K562 treated with DMSO at 1 percent for 4 hours (cell line): ENCODE measurements around the gene PTX4. TPM values are rescaled to one million over a fixed set of nuclear protein-coding genes. Genes with fewer than 3 reads are reported as not detected.

Source experiments
- total RNA-seq: library from RNA; unstranded; fragments of 300-600 nt; gene quantifications from 2 replicates; pipeline ENCODE4 v1.2.3, GENCODE V29; 2022; ENCODE audit not compliant: insufficient read depth

Gene PTX4
- total RNA-seq = not detected in 2 replicates

GRCh38 chr16:1488619-1489018 is at the start of gene PTX4:
PTX4 (minus strand) TSS chr16:1488944; CDS start chr16:1488909, 35 bp downstream.

GRCh38 chr16:1533443-1533951 is 44.8 kb upstream of the PTX4 start, which contains the start of gene TMEM204:
TMEM204 (plus strand) TSS chr16:1533666; CDS start chr16:1534276, 610 bp downstream.

DNA sequence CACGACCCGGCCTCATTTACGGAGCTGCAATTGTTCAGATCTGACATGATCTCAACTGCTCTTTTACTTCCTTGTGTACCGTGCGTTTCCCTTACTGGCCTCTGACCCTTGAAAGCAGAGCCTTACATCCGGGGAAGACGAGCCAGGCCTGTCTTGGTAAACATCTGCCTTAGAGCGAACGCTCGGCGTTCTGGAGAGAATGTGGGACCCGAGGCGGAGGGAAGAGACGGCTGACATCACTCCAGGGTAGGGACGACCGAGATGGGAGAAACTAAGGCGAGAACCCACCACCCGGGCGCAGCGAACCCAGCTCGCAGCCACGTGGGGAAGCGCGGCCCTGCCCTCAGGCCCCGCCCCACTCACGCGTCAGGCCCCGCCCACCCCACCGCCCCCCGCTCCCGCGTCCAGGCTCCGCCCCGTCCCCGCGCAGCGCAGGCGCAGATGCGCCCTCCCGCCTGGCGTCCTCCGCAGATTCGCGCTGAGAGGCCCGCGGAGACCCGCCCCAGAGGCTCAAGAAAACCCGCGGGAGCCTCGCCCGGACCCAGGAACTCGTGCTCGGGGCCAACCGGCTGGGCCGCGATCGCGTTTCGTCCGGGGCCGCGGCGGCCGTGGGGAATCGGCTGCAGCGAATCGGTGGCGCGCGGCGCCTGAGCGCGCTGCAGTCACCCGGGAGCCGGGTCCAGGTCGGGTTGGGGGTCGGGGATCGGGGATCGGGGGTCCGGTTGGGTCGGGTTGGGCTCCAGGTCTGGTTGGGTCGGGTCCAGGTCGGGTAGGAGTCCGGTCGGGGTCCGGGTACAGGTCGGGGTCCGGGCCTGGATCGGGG is 4.4 kb upstream of the PTX4 start, which contains the start of gene TELO2:
Gene TELO2 (plus strand): TSS at position 438 of the 823 bp plus-strand sequence. CDS start 922 bp downstream, outside the sequence.

DNA sequence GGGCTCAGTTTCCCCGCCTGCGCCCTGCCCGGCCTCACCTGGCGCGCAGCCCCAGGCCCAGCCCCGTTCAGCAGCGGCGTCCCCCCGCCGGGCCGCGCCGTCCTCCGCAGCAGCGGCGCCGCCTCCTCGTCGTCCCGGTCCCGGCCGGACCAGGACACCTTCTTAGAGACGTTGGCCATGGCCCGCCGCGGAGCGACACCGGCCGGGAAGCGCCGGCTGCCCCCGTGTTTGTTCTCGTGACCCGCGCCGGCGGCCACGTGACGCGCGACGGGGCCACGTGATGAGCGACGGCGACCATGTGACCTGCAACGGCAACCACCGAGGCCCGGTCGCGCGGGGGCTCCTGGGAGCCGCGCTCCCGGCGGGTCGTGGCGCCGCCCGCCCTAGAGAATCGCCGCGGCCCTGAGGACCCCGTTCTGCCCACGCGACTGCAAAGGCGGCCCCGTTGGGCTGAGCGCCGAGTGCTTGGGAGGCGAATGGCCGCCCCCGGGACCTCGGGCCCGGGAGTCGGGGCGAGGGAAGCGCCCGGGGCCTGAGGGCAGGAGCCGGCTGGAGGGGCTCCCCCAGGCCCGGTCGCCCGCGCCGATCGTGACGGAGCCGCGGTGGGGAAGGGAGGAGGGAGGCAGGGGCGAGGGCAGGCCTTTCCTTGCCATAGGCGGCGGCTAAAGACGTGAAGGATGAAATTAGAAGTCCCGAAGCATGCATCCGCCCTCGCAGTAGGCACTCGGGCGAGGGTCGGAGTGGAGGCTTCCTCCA is 13.8 kb downstream of the PTX4 start, which contains the start of gene CLCN7:
Gene CLCN7 (minus strand): TSS at position 233 of the 756 bp plus-strand sequence. CDS start 54 bp downstream, at position 179.

GRCh38 chr16:1443980-1444729 is 44.6 kb downstream of the PTX4 start, which contains the start of gene CCDC154:
CCDC154 (minus strand) TSS chr16:1444556; CDS start chr16:1444322, 234 bp downstream.

Other genes with a start within 250 kb of the PTX4 start
- gene TPSAB1, start 248.2 kb downstream of the PTX4 start, total RNA-seq = not detected in 2 replicates
- not detected in 2 replicates for gene TPSD1, start 232.9 kb downstream of the PTX4 start, total RNA-seq
- 70.3 and 70.7 TPM in 2 replicates for gene UBE2I, start 179.3 kb downstream of the PTX4 start, total RNA-seq
- gene BAIAP3, start 155.3 kb downstream of the PTX4 start, total RNA-seq = 7.1 and 9.3 TPM in 2 replicates
- 58.6 and 74.0 TPM in 2 replicates for gene TSR3, start 137.1 kb downstream of the PTX4 start, total RNA-seq
- gene GNPTG, start 137.0 kb downstream of the PTX4 start, total RNA-seq = 25.5 and 25.7 TPM in 2 replicates
- 23.3 and 28.4 TPM in 2 replicates for gene UNKL, start 74.2 kb downstream of the PTX4 start, total RNA-seq
- gene UQCC4, start 68.2 kb downstream of the PTX4 start, total RNA-seq = 20.7 TPM in 2 replicates
- gene PERCC1, start 57.9 kb downstream of the PTX4 start, total RNA-seq = not detected in 2 replicates
- 0.69 TPM in 1 of 2 replicates, not detected in the other for gene CCDC154, start 44.4 kb downstream of the PTX4 start, total RNA-seq
- gene CLCN7, start 13.9 kb downstream of the PTX4 start, total RNA-seq = 145 and 149 TPM in 2 replicates
- gene TELO2, start 4.4 kb upstream of the PTX4 start, total RNA-seq = 40.1 and 48.0 TPM in 2 replicates
- not detected in 2 replicates for gene TMEM204, start 44.7 kb upstream of the PTX4 start, total RNA-seq
- gene IFT140, start 123.1 kb upstream of the PTX4 start, total RNA-seq = 7.6 and 7.7 TPM in 2 replicates
- gene CRAMP1, start 123.4 kb upstream of the PTX4 start, total RNA-seq = 9.3 and 14.1 TPM in 2 replicates
- gene JPT2, start 189.3 kb upstream of the PTX4 start, total RNA-seq = 45.2 and 46.3 TPM in 2 replicates
- gene MAPK8IP3, start 217.3 kb upstream of the PTX4 start, total RNA-seq = 33.8 and 40.6 TPM in 2 replicates